ENCODE results near the gene PLEKHH3.
"Not testable (repeated sequence)": the region's sequence is repeated elsewhere in the genome, so short reads cannot be mapped to it uniquely, and the experiment has no call there.

Gene PLEKHH3

DNA sequence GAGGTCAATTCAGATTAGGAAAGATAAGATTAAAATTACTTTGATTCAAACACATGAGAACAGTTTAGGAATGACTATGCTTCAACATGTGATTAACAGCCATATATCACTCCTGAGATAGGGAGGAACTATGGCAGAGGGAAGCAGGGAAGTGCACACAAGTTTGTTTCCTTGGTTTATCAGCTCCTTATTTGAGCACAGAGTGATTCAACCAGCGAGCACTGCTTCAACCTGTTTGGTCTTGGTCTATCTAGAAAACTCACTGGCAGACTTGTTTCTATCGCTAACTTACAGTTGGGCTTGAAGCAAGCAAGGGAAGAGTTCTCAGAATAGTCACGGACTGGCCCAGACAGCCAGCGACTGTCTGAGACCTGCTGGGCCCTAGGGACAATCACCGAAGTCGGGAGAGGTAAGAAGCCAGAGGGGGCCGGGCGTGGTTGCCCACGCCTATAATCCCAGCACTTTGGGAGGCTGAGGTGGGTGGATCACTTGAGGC, 43.8 kb downstream of the PLEKHH3 start:
- no peak for DNase-seq (ENCODE audit: low read depth in 2 of 2)

DNA sequence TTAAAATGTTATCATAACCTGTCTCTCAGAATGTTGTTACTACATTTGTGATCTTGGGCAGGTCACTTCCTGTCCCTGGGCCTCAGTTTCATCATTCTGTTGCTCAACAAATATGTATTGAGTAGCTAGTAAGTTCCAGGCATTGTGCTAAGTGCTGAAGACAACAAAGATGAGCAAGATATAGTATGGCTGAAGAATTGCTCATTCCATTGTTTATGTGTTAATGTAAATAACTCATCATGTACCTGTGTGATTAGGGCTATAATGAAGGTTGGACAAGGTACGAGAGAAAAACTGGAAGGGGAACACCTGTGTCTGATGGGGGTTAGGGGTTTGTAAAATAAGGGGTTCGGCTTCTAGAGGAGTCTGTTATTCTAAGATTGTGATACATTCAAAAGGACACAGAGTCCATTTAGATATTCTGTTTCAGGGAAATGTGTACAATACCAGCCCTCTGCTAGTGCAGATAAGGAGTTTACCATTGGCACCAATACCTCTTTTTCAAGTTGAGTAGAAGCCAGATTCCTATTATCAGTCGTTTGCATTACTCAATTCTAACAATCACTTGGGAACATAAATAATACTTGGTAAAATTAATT, 47.3 kb downstream of the PLEKHH3 start:
- DNase-seq (ENCODE audit: low read depth in 2 of 2), result no peak

DNA sequence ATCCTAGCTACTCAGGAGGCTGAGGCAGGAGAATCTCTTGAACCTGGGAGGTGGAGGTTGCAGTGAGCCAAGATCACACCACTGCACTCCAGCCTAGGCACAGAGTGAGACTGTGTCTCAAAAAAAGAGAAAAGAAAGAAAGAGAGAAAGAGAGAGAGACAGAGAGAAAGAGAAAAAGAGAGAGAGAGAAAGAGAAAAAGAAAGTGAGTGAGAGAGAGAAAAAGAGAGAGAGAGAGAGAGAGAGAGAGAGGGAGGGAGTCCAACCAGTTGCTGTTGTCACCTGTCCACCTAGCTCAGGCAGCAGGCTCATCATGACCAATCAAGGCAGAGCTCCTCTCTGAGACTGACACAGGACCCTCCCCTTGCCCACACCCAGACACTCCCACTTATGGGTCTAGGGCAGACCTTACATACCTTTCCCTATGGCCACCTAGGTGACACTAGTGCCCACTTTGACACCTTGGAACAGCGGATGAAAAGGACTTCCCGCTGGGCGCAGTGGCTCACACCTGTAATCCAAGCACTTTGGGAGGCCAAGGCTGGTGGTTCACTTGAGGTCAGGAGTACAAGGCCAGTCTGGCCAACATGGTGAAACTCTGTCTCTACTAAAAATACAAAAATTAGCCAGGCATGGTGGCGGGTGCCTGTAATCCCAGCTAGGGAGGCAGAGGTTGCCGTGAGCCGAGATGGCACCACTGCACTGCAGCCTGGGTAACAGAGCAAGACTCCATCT, 49.6 kb downstream of the PLEKHH3 start:
- DNase-seq (ENCODE audit: low read depth in 2 of 2), result not testable (repeated sequence)

DNA sequence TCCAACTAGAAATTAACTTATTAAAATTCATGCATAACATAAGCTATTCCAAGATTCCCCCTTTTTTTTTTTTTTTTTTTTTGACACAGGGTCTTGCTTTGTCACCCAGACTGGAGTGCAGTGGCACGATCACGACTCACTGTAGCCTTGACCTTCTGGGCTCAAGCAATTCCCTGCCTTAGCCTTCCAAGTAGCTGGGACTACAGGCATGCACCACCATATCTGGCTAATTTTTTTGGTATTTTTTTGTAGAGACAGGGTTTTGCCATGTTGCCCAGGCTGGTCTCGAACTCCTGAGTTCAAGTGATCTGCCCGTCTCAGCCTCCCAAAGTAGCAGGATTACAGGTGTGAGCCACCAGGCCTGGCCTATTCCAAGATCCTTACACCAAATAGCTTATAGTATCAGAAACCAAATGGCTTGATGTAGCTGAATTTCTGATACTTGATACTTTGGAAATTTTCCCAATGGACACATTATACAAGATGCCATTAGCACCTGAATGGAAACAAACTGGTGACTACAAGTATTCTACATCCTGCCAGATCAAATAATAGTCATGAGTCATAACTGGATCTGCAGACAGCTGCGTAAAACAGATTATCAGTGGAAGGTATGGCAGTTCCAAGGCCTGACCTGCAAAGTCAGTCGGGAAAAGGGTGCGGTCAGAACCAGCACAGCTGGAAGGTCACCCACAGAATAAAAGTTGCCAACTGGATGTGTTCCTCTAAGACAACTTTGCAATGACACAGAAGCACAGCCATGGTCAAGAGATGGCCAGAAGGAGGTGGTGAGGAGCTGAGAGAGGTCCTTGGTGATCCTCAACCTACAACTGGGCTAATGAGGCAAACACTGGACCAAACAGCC, 52.8 kb downstream of the PLEKHH3 start:
- no peak for DNase-seq (ENCODE audit: low read depth in 2 of 2)

DNA sequence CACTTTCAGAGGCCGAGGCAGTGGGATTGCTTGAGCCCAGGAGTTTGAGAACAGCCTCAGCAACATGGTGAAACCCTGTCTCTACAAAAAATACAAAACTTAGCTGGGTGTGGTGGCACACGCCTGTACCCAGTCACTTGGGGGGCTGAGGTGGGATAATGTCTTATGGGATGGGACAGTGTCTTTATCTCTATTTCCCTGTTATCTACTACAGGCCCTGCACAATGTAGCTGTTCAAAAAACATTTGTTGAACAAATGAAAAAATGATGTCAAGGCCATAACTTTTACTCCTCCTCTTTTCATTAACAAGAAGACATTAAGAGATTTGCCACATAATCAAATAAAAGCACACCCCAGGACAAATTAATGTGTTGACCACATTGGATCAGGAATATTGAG, 53.5 kb downstream of the PLEKHH3 start:
- DNase-seq (ENCODE audit: low read depth in 2 of 2), result no peak

DNA sequence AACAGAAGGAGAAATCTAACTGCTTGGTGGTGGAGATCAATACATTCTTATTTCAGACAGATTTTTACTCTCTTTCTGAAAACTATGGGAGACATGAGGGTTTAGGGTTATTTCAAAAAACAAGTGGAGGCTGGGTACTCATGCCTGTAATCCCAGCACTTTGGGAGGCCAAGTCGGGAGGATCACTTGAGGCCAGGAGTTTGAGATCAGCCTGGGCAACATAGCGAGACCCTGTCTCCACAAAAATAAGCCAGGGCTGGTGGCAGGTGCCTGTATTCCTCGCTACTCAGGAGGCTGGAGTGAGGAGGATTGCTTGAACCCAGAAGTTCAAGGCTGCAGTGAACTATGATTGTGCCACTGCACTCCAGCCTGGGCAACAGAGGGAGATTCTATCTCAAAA, 54.8 kb downstream of the PLEKHH3 start:
- not testable (repeated sequence) for DNase-seq (ENCODE audit: low read depth in 2 of 2)

DNA sequence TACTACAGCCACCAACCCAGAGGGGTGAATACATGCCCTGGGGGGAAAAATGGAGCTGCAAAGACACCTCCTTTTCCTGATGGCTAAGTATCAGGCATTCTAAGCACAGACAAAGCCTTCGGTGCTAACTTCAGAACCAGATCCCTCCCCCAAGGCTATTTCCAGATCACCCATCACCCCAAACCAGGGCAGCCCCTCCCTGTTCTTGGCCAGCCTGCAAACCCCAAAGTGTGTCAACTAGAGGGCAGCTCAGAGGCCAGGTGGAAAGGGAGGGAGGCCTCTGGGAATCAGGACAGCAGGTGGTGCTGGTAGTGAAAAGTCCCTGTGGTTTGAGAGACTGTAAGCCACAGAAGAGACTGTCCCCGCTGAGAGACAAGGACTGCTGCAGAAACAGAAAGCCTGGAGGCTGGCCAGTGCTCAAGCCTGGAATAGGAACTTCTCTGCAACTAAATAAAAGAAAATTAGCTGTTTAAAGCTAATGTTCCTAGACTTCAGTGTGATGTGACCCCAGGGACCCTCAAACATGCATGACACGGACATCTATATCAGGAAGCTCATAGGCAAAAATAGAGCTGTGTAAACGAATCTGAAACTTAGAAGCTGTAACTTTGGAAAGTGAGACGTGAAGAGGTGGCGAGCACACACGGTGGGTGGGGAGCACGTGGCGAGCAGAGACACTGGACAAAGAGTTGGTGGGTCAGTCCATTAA, 58.2 kb downstream of the PLEKHH3 start:
- no peak for DNase-seq (ENCODE audit: low read depth in 2 of 2)

DNA sequence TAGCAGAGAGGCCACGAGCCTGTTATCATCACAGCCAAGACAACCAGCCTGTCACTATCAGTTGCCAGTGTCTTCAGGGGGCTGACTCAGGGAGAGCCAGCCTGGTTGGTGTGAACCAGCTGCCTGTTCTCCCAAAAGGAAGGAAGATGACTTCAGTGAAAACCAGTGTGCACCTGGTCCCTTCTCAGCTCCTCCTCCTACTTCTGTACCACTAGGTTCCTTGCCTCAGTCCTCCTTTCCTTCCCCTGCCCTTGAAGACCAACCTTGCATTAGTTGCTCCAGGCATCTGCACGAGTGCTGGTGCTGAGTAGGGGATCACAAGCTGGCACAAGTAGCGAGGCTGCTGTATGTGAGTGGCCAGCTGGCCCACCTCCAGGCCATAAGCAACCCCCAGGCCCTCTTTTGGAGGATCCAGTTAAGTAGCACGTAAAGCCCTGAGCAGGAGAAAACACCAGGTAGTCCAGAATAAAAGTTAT, 58.8 kb downstream of the PLEKHH3 start:
- DNase-seq (ENCODE audit: low read depth in 2 of 2), result no peak

All from stimulated activated CD4-positive, alpha-beta T cell treated with anti-CD3 and anti-CD28 coated beads, Interleukin-1b, Interleukin-23, amount 100 ng/mL, for 1 hour (primary cell).